Pulmonary artery endothelial cell (primary cell): ENCODE measurements around the gene BAIAP2. TPM values are rescaled to one million over a fixed set of nuclear protein-coding genes. Genes with fewer than 3 reads are reported as not detected.

Experiments used
- DNase-seq: peaks from one replicate; pipeline ENCODE4 v3.0.0-alpha.2; 2011; ENCODE audit warnings: low read depth, low spot score
- total RNA-seq: library from RNA; depleted of rRNA; stranded (reverse); fragments of >200 nt; gene quantifications from 2 replicates; pipeline ENCODE4 v1.2.3, GENCODE V29; 2014

Gene BAIAP2
- total RNA-seq, 1 donor from 2014 or later: 8.0 TPM

GRCh38 chr17:81050645-81051625, 16.0 kb downstream of the BAIAP2 start:
- DNase-seq: no peak

- no peak for DNase-seq
These were observed 17.4 kb downstream of the BAIAP2 start for GRCh38 chr17:81052199-81052997.

GRCh38 chr17:81053041-81053970, 18.4 kb downstream of the BAIAP2 start:
- DNase-seq: no peak

GRCh38 chr17:81054308-81054707, 19.4 kb downstream of the BAIAP2 start:
- DNase-seq: no peak

GRCh38 chr17:81054881-81055370, 20.0 kb downstream of the BAIAP2 start:
- no peak for DNase-seq

GRCh38 chr17:81056312-81056711, 21.4 kb downstream of the BAIAP2 start:
- no peak for DNase-seq

GRCh38 chr17:81057079-81057730, 22.3 kb downstream of the BAIAP2 start:
- DNase-seq: no peak

GRCh38 chr17:81057777-81058176, 22.8 kb downstream of the BAIAP2 start:
- no peak for DNase-seq

- DNase-seq: no peak
These were observed 23.4 kb downstream of the BAIAP2 start for GRCh38 chr17:81058263-81058871.

GRCh38 chr17:81059026-81059425, 24.1 kb downstream of the BAIAP2 start:
- DNase-seq: no peak

GRCh38 chr17:81060416-81060815, 25.5 kb downstream of the BAIAP2 start:
- DNase-seq: no peak

GRCh38 chr17:81061027-81061735, 26.2 kb downstream of the BAIAP2 start:
- no peak for DNase-seq

GRCh38 chr17:81062014-81062780, 27.2 kb downstream of the BAIAP2 start:
- DNase-seq: no peak

- DNase-seq: no peak
These were observed 28.4 kb downstream of the BAIAP2 start for GRCh38 chr17:81063106-81064093.

- no peak for DNase-seq
These were observed 29.9 kb downstream of the BAIAP2 start for GRCh38 chr17:81064678-81065475.

GRCh38 chr17:81065500-81065899, 30.5 kb downstream of the BAIAP2 start:
- no peak for DNase-seq

- DNase-seq: no peak
These were observed 31.1 kb downstream of the BAIAP2 start for GRCh38 chr17:81066072-81066471.
